C4-2B (cell line): ENCODE measurements around the gene ERBB4.

ENCODE experiments used
- CTCF ChIP-seq: fragments of 450-650 bp; conservative IDR thresholded peaks from 2 replicates; pipeline ENCODE4 v1.5.1; 2017; ENCODE audit warnings: mild to moderate bottlenecking
- ZFX ChIP-seq: fragments of 450-650 bp; IDR thresholded peaks from 2 replicates; pipeline ENCODE4 v1.6.1; 2017

GRCh38 chr2:212284166-212284565 lies 254.4 kb downstream of the ERBB4 start:
- TF ChIP-seq CTCF, result no peak
- no peak for TF ChIP-seq ZFX
